Thyroid gland (tissue), 4 donors: Measurements from ENCODE around the gene POM121C.
"Not testable (repeated sequence)": the region's sequence is repeated elsewhere in the genome, so short reads cannot be mapped to it uniquely, and the experiment has no call there.

ENCODE experiments used
- POLR2A ChIP-seq, 2 donors: fragments of 450-650 bp; IDR thresholded peaks; one replicate each; pipeline ENCODE4 v1.6.1; 2017; ENCODE audit warnings: antibody characterized with exemption in 2 of 2, mild to moderate bottlenecking in 2 of 2, moderate library complexity in 1 of 2
- TF ChIP-seq, protein P1 (sequence below), 6 experiments: fragments of 200-600 bp in 3 of 6; fragments of 450-650 bp in 3 of 6; sonication (generic) in 3 of 6; IDR thresholded peaks; one replicate each; pipeline ENCODE4 v1.5.1; 2016 to 2019; ENCODE audit warnings: antibody characterized with exemption in 6 of 6, mild to moderate bottlenecking in 2 of 6, inconsistent platforms in 1 of 6, moderate library complexity in 1 of 6

DNA sequence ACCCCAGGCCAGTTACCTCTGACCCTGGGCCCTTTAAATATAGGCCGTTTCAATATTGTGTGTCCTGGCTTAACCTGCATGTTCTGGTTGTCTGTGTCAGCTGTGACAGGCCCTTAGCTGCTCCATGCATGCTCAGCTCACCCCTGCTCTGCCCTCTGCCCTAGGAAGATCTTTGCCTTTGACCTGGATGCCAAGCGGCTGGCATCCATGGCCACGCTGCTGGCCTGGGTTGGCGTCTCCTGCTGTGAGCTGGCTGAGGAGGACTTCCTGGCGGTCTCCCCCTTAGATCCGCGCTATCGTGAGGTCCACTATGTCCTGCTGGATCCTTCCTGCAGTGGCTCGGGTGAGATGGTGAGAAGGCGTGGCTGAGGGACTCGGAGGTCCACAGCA is 70.7 kb downstream of the POM121C start:
- TF ChIP-seq, protein P1, sequence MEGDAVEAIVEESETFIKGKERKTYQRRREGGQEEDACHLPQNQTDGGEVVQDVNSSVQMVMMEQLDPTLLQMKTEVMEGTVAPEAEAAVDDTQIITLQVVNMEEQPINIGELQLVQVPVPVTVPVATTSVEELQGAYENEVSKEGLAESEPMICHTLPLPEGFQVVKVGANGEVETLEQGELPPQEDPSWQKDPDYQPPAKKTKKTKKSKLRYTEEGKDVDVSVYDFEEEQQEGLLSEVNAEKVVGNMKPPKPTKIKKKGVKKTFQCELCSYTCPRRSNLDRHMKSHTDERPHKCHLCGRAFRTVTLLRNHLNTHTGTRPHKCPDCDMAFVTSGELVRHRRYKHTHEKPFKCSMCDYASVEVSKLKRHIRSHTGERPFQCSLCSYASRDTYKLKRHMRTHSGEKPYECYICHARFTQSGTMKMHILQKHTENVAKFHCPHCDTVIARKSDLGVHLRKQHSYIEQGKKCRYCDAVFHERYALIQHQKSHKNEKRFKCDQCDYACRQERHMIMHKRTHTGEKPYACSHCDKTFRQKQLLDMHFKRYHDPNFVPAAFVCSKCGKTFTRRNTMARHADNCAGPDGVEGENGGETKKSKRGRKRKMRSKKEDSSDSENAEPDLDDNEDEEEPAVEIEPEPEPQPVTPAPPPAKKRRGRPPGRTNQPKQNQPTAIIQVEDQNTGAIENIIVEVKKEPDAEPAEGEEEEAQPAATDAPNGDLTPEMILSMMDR (IDR thresholded peaks at IDR 0.05): not testable (repeated sequence)
- not testable (repeated sequence) for TF ChIP-seq POLR2A (IDR thresholded peaks at IDR 0.05)
